K562 (cell line): ENCODE results near the gene DIP2A. TPM values are rescaled to one million over a fixed set of nuclear protein-coding genes. Genes with fewer than 3 reads are reported as not detected.

ENCODE experiments used
- ATAC-seq: fragments of 200-7000 bp; cut with Tn5 transposase; 3 replicates; pipeline ENCODE4 v1.9.1; 2020; ENCODE audit warnings: moderate library complexity
- BruUV-seq: library from RNA; stranded (reverse); fragments of 400-500 nt; replicated peaks from 2 replicates; lab custom pipeline; 2021; lab: Mats Ljungman, UMichigan
- CTCF ChIA-PET: fragments of 300-600 bp; formaldehyde crosslinking; extraction: SDS; loops from one replicate; lab custom pipeline; 2021; ENCODE audit warnings: low intra/inter-chr PET ratio; lab: Yijun Ruan, JAX
- POLR2A ChIA-PET: fragments of 300-600, 350-650 bp; sonication (Branson Sonifier 250); formaldehyde crosslinking; extraction: SDS; loops from one replicate; lab custom pipeline; 2021; ENCODE audit warnings: antibody characterized with exemption, inconsistent platforms; lab: Yijun Ruan, JAX
- DNase-seq, 4 experiments: peaks; one replicate each; pipeline versions ENCODE4 v3.0.0 to v3.0.0-alpha.2; 2011 to 2018; ENCODE audit warnings: low spot score in 3 of 4, mixed read lengths in 3 of 4; ENCODE audit errors: extremely low read depth in 1 of 4
- FAIRE-seq: peaks from 2 replicates; lab custom pipeline; 2011; peaks lifted over from hg19 to GRCh38; lab: Jason Lieb, UNC
- H2AFZ ChIP-seq: 2 replicates; pipeline ENCODE4 v1.6.0; 2011; ENCODE audit warnings: low read depth, low read length, control low read depth, inconsistent platforms
- H3K27ac ChIP-seq: fragments of 200-600 bp; 3 replicates; pipeline ENCODE4 v1.8.0; 2011; ENCODE audit warnings: low read depth, mild to moderate bottlenecking, control low read depth, inconsistent platforms, low read length, moderate library complexity, mixed read lengths; ENCODE audit errors: extremely low read depth
- H3K27me3 ChIP-seq, 2 experiments: fragments of 300-600 bp in 1 of 2; 2 replicates in 1 of 2; 3 replicates in 1 of 2; pipeline versions ENCODE4 v1.6.0 to v1.8.0; 2011; ENCODE audit warnings: inconsistent platforms in 2 of 2, low read length in 2 of 2, mild to moderate bottlenecking in 1 of 2, mixed read lengths in 1 of 2, moderate library complexity in 1 of 2; ENCODE audit not compliant: control insufficient read depth in 2 of 2, insufficient read depth in 2 of 2
- H3K36me3 ChIP-seq: fragments of 300-600 bp; 3 replicates; pipeline ENCODE4 v1.8.0; 2011; ENCODE audit warnings: mild to moderate bottlenecking, low read length, inconsistent platforms; ENCODE audit not compliant: control insufficient read depth, insufficient read depth
- H3K4me1 ChIP-seq, 2 experiments: fragments of 200-600 bp in 1 of 2; replicated peaks in 1 of 2; 2 replicates in 1 of 2; 3 replicates in 1 of 2; pipeline versions ENCODE4 v1.5.1 to v1.8.0; 2011; ENCODE audit warnings: inconsistent platforms in 2 of 2, low read length in 2 of 2, mild to moderate bottlenecking in 1 of 2, mixed read lengths in 1 of 2, moderate library complexity in 1 of 2; ENCODE audit not compliant: control insufficient read depth in 2 of 2, insufficient read depth in 2 of 2
- H3K4me2 ChIP-seq: 2 replicates; pipeline ENCODE4 v1.6.1; 2011; ENCODE audit warnings: low read length, control low read depth, inconsistent platforms, mixed read lengths; ENCODE audit not compliant: insufficient read depth
- H3K4me3 ChIP-seq: fragments of 200-600 bp; sonication (generic), shearing (Covaris generic); 2 replicates; pipeline ENCODE4 v1.5.1; 2016; ENCODE audit warnings: control low read depth, inconsistent platforms
- H3K79me2 ChIP-seq: fragments of 200-600 bp; 3 replicates; pipeline ENCODE4 v1.8.0; 2011; ENCODE audit warnings: low read length, inconsistent platforms; ENCODE audit not compliant: control insufficient read depth, insufficient read depth
- H3K9ac ChIP-seq, 2 experiments: 2 replicates each; pipeline versions ENCODE4 v1.6.0 to v1.6.1; 2011; ENCODE audit warnings: low read depth in 2 of 2, low read length in 2 of 2, control low read depth in 1 of 2, inconsistent platforms in 1 of 2, mild to moderate bottlenecking in 1 of 2, mixed read lengths in 1 of 2; ENCODE audit not compliant: insufficient read depth in 1 of 2
- H3K9me1 ChIP-seq: one replicate; pipeline ENCODE4 v1.6.0; 2011; ENCODE audit warnings: inconsistent platforms, mild to moderate bottlenecking, low read length, moderate library complexity; ENCODE audit not compliant: control insufficient read depth, insufficient read depth
- H3K9me3 ChIP-seq: replicated peaks from 2 replicates; pipeline ENCODE4 v1.5.1; 2011; ENCODE audit warnings: low read depth, low read length, inconsistent platforms; ENCODE audit not compliant: control insufficient read depth, insufficient read depth
- H4K20me1 ChIP-seq: replicated peaks from 2 replicates; pipeline ENCODE4 v1.6.1; 2011; ENCODE audit warnings: low read length, inconsistent platforms, mixed read lengths; ENCODE audit not compliant: control insufficient read depth, insufficient read depth
- CEBPB ChIP-seq: fragments of 450-650 bp; IDR thresholded peaks from 2 replicates; pipeline ENCODE4 v1.6.1; 2016; ENCODE audit warnings: missing genetic modification characterization, missing compliant biosample characterization
- LCOR ChIP-seq: sonication (generic); formaldehyde crosslinking; IDR thresholded peaks from 2 replicates; pipeline ENCODE4 v1.8.0; 2022; ENCODE audit warnings: mild to moderate bottlenecking, missing genetic modification reagents
- NR2C1 ChIP-seq, 2 experiments: fragments of 450-650 bp; IDR thresholded peaks; 2 replicates each; pipeline ENCODE4 v1.6.1; 2017; ENCODE audit warnings: mild to moderate bottlenecking in 2 of 2, antibody characterized with exemption in 1 of 2, inconsistent platforms in 1 of 2, missing compliant biosample characterization in 1 of 2, missing genetic modification characterization in 1 of 2
- NR4A1 ChIP-seq, 2 experiments: fragments of 250-450 bp in 1 of 2; fragments of 450-650 bp in 1 of 2; sonication (Bioruptor Pico) in 1 of 2; IDR thresholded peaks; 2 replicates each; pipeline versions ENCODE4 v1.4.0 to v1.6.1; 2016 to 2020; ENCODE audit warnings: mild to moderate bottlenecking in 2 of 2, missing compliant biosample characterization in 1 of 2, missing genetic modification characterization in 1 of 2, moderate library complexity in 1 of 2
- NRF1 ChIP-seq, 2 experiments: fragments of 450-650 bp; IDR thresholded peaks in 1 of 2; conservative IDR thresholded peaks in 1 of 2; 2 replicates each; pipeline ENCODE4 v1.6.1; 2014; ENCODE audit warnings: mild to moderate bottlenecking in 2 of 2
- POLR2A ChIP-seq: fragments of 450-650 bp; conservative IDR thresholded peaks from 2 replicates; pipeline ENCODE4 v1.6.1; 2016
- U2AF1 ChIP-seq: fragments of 200-400 bp; formaldehyde crosslinking; optimal IDR thresholded peaks from 2 replicates; pipeline ENCODE3; 2017; ENCODE audit warnings: mild to moderate bottlenecking, low read depth, low read length, moderate library complexity
- ZNF224 ChIP-seq: sonication (generic); formaldehyde crosslinking; IDR thresholded peaks from 2 replicates; pipeline ENCODE4 v1.8.0; 2022; ENCODE audit warnings: mild to moderate bottlenecking, missing genetic modification reagents
- ZNF561 ChIP-seq: fragments of 450-650 bp; formaldehyde crosslinking; conservative IDR thresholded peaks from 2 replicates; pipeline ENCODE4 v1.4.0; 2020; ENCODE audit warnings: mild to moderate bottlenecking, moderate library complexity
- WGBS: fragments of 100-300 bp; shearing (Covaris generic); methylation state at CpG from one replicate; pipeline ENCODE4 v1.1.6; 2016; ENCODE audit warnings: low coverage, mixed read lengths; ENCODE audit not compliant: insufficient coverage; ENCODE audit errors: missing lambda C conversion rate; 5-methylcytosine and 5-hydroxymethylcytosine counted together
- in situ Hi-C: fragments of 300-500 bp; cut with MboI; formaldehyde crosslinking; loops from 4 replicates; pipeline ENCODE4 v1.15.0; 2018; ENCODE audit warnings: inconsistent platforms, mixed read lengths
- intact Hi-C: fragments of 100-400 bp; cut with micrococcal nuclease; formaldehyde crosslinking; loops from 2 replicates; pipeline ENCODE4 v1.14.2; 2022
- polyA plus RNA-seq, 8 experiments: library from polyadenylated mRNA; depleted of rRNA in 4 of 8; stranded (reverse) in 5 of 8; unstranded in 3 of 8; fragments of >200 nt; fragmentation: Nextera tagmentation in 2 of 8; fragmentation: Illumina TruSeq in 1 of 8; extraction: Ambion mirVana in 2 of 8; extraction: Trizol in 1 of 8; gene quantifications; 2 replicates each; pipeline versions ENCODE4 v1.2.1 to v1.2.3, GENCODE V29; 2011 to 2014; ENCODE audit warnings: inconsistent platforms in 1 of 8, missing spikeins in 1 of 8
- total RNA-seq, 7 experiments: library from RNA; depleted of rRNA in 6 of 7; stranded (reverse); fragments of >200 nt in 6 of 7; fragmentation: Illumina TruSeq in 2 of 7; extraction: Trizol in 2 of 7; gene quantifications; 2 replicates each; pipeline versions ENCODE4 v1.2.1 to v1.2.3, GENCODE V29; 2011 to 2021; ENCODE audit warnings: low replicate concordance in 1 of 7
- TF ChIP-seq, protein P1 (sequence below): fragments of 250-450 bp; sonication (Bioruptor Pico); IDR thresholded peaks from 2 replicates; pipeline ENCODE4 v1.5.0; 2021; ENCODE audit warnings: mild to moderate bottlenecking, borderline replicate concordance
- TF ChIP-seq, protein P2 (sequence below): fragments of 450-650 bp; formaldehyde crosslinking; IDR thresholded peaks from 2 replicates; pipeline ENCODE4 v1.4.0; 2020; ENCODE audit warnings: mild to moderate bottlenecking, mixed read lengths
- TF ChIP-seq, protein P3 (sequence below): IDR thresholded peaks from 2 replicates; pipeline ENCODE4 v1.6.1; 2011; ENCODE audit not compliant: insufficient read length; ENCODE audit errors: extremely low read depth

The DIP2A gene
- total and polyA plus RNA-seq, 9 of the 15 experiments (the other 6 are each of a cell fraction or from before 2014, with no cell fraction given), result 4.3 to 34.5 (median 20.3) TPM

DNA sequence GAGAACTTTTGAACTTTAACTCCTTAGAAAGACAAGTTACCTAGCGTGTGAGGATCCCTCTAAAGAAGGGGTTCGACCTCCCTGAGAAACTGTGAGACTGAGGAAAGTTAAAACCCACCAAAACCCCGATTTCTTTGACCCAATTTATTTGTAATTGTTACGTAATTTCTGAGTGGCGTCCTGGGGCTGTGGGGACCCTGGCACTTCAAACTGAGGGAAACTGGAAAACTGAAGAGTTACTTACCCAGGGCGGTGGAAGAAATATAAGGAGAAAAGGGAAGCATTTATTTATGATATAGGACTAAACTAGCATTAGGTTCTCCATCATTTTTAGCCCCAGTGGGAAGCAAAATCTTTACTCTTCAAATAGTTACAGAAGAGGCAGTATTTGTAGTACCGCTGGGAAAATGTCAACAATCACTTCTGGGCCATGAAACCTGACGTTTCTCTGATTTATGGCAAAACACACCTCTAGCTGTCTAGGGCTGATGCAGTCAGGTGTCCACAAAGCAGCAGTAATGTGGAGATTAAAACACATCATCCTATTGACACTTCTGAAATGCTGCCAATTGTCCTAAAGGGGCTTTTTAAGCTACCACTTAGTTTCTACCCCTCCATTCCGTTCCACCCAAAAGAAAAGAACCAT, 145.8 kb downstream of the DIP2A start:
- no peak overlapping the region for H3K9ac ChIP-seq
- H4K20me1 ChIP-seq, result no peaks in the 10 kb centered on the region
- ChIA-PET POLR2A (no interaction called here), CTCF (no interaction called here)
- peaks cover 8 to 18% of the 10 kb centered on the region in 2 experiments; a peak in 3 of 5 replicates for H3K4me1 ChIP-seq
- DNase-seq, result peak in 1 of 4 experiments; percentile 2
- 12% methylated on average over 9 of the region's 9 CpGs for WGBS
- H3K4me2 ChIP-seq, result no peak overlapping the region
- no peaks in the 10 kb centered on the region for H3K36me3 ChIP-seq
- no peaks in the 10 kb centered on the region for H3K9me1 ChIP-seq
- no peak overlapping the region for H2AFZ ChIP-seq
- H3K27ac ChIP-seq, result no peak overlapping the region
- H3K4me3 ChIP-seq, result no peak overlapping the region
- no peak for FAIRE-seq
- in situ Hi-C loops, result no loop called here
- H3K27me3 ChIP-seq, result peaks cover 32 to 35% of the 10 kb centered on the region in 2 experiments; a peak in 4 of 5 replicates
- no peaks in the 10 kb centered on the region for H3K79me2 ChIP-seq
- no peaks in the 10 kb centered on the region for H3K9me3 ChIP-seq
- intact Hi-C loops, result no loop called here
- BruUV-seq, result no TSS peak
- no peak for ATAC-seq
- TF ChIP-seq, protein P1, sequence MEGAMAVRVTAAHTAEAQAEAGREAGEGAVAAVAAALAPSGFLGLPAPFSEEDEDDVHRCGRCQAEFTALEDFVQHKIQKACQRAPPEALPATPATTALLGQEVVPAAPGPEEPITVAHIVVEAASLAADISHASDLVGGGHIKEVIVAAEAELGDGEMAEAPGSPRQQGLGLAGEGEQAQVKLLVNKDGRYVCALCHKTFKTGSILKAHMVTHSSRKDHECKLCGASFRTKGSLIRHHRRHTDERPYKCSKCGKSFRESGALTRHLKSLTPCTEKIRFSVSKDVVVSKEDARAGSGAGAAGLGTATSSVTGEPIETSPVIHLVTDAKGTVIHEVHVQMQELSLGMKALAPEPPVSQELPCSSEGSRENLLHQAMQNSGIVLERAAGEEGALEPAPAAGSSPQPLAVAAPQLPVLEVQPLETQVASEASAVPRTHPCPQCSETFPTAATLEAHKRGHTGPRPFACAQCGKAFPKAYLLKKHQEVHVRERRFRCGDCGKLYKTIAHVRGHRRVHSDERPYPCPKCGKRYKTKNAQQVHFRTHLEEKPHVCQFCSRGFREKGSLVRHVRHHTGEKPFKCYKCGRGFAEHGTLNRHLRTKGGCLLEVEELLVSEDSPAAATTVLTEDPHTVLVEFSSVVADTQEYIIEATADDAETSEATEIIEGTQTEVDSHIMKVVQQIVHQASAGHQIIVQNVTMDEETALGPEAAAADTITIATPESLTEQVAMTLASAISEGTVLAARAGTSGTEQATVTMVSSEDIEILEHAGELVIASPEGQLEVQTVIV, result no peak
- no peak for TF ChIP-seq NR4A1 (CRISPR knock-in tag; IDR thresholded peaks at IDR 0.05)
- TF ChIP-seq NR4A1 (tag; IDR thresholded peaks at IDR 0.05), result no peak
- TF ChIP-seq NRF1 (conservative IDR thresholded peaks at IDR 0.05 in 1 of 2, IDR thresholded peaks at IDR 0.05 in 1 of 2), result no peak
- no peak for TF ChIP-seq ZNF561
- TF ChIP-seq, protein P2, sequence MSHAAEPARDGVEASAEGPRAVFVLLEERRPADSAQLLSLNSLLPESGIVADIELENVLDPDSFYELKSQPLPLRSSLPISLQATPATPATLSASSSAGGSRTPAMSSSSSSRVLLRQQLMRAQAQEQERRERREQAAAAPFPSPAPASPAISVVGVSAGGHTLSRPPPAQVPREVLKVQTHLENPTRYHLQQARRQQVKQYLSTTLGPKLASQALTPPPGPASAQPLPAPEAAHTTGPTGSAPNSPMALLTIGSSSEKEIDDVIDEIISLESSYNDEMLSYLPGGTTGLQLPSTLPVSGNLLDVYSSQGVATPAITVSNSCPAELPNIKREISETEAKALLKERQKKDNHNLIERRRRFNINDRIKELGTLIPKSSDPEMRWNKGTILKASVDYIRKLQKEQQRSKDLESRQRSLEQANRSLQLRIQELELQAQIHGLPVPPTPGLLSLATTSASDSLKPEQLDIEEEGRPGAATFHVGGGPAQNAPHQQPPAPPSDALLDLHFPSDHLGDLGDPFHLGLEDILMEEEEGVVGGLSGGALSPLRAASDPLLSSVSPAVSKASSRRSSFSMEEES (CRISPR knock-in tag), result no peak
- TF ChIP-seq ZNF224 (CRISPR knock-in tag), result no peak
- TF ChIP-seq NR2C1 (IDR thresholded peaks at IDR 0.05), result no peak
- TF ChIP-seq NR2C1 (tag; IDR thresholded peaks at IDR 0.05), result no peak
- TF ChIP-seq LCOR (CRISPR knock-in tag), result no peak
- TF ChIP-seq, protein P3, sequence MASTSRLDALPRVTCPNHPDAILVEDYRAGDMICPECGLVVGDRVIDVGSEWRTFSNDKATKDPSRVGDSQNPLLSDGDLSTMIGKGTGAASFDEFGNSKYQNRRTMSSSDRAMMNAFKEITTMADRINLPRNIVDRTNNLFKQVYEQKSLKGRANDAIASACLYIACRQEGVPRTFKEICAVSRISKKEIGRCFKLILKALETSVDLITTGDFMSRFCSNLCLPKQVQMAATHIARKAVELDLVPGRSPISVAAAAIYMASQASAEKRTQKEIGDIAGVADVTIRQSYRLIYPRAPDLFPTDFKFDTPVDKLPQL, result no peak
- no peak for TF ChIP-seq POLR2A
- peak; percentile 49; the same call in 1 of the 2 replicates for TF ChIP-seq CEBPB (tag)
- TF ChIP-seq U2AF1, result no peak
